ENCODE results near the gene ARHGEF7. TPM values are rescaled to one million over a fixed set of nuclear protein-coding genes. Genes with fewer than 3 reads are reported as not detected.

ARHGEF7 gene
- polyA plus RNA-seq, 1 donor (not counting 4 experiments of a cell fraction or from before 2014, with no cell fraction given): 25.2 TPM

GRCh38 chr13:111346101-111346680 is 231.1 kb downstream of the ARHGEF7 start:
- Histone ChIP-seq H3K27ac (ENCODE audit: control insufficient read depth, insufficient read depth, low read length) (no peak overlapping the region), H3K9ac (ENCODE audit: control insufficient read depth, extremely low read depth, insufficient read depth, low read length) (no peak overlapping the region), H3K9me1 (ENCODE audit: control insufficient read depth, extremely low read depth, insufficient read depth, low read length) (no peaks in the 10 kb centered on the region), H4K20me1 (ENCODE audit: control insufficient read depth, extremely low read depth, insufficient read depth, low read length) (no peaks in the 10 kb centered on the region), H2AFZ (ENCODE audit: control insufficient read depth, low read length) (no peak overlapping the region), H3K4me1 (ENCODE audit: control insufficient read depth, extremely low read depth, insufficient read depth, low read length) (no peaks in the 10 kb centered on the region), H3K79me2 (ENCODE audit: control insufficient read depth, insufficient read depth, low read length) (no peaks in the 10 kb centered on the region), H3K4me3 (ENCODE audit: control insufficient read depth in 2 of 3, extremely low read depth in 1 of 3, insufficient read depth in 2 of 3, low read depth in 1 of 3, low read length in 3 of 3) (no peak overlapping the region), H3K36me3 (ENCODE audit: control insufficient read depth in 2 of 2, extremely low read depth in 1 of 2, insufficient read depth in 2 of 2, low read length in 2 of 2) (no peaks in the 10 kb centered on the region), H3K4me2 (ENCODE audit: control insufficient read depth, extremely low read depth, insufficient read depth, low read depth, low read length) (no peak overlapping the region), H3K9me3 (ENCODE audit: control insufficient read depth, low read depth, low read length) (no peaks in the 10 kb centered on the region), H3K27me3 (ENCODE audit: control insufficient read depth, extremely low read depth, insufficient read depth, low read length) (no peaks in the 10 kb centered on the region)
- DNase-seq (ENCODE audit: low read depth, low spot score) (no peak), FAIRE-seq (no peak)
- dilution Hi-C loops (cut with MboI; ENCODE audit: extremely low pct_ligation_motif_present, low sequenced_read_pairs): no loop called here
- no peak for TF ChIP-seq CTCF (optimal IDR thresholded peaks at IDR 0.05 in 1 of 3, IDR thresholded peaks at IDR 0.05 in 1 of 3, conservative IDR thresholded peaks at IDR 0.05 in 1 of 3; ENCODE audit: extremely low read depth in 1 of 3, insufficient read depth in 2 of 3, low read length in 3 of 3)
- TF ChIP-seq EZH2 (IDR thresholded peaks at IDR 0.05; ENCODE audit: low read length): no peak

- TF ChIP-seq EZH2 (IDR thresholded peaks at IDR 0.05; ENCODE audit: low read length): no peak
- TF ChIP-seq CTCF (optimal IDR thresholded peaks at IDR 0.05 in 1 of 3, IDR thresholded peaks at IDR 0.05 in 1 of 3, conservative IDR thresholded peaks at IDR 0.05 in 1 of 3; ENCODE audit: extremely low read depth in 1 of 3, insufficient read depth in 2 of 3, low read length in 3 of 3): no peak
- dilution Hi-C loops (cut with MboI; ENCODE audit: extremely low pct_ligation_motif_present, low sequenced_read_pairs): no loop called here
- DNase-seq (ENCODE audit: low read depth, low spot score) (no peak), FAIRE-seq (no peak)
- Histone ChIP-seq H4K20me1 (ENCODE audit: control insufficient read depth, extremely low read depth, insufficient read depth, low read length) (no peaks in the 10 kb centered on the region), H3K9ac (ENCODE audit: control insufficient read depth, extremely low read depth, insufficient read depth, low read length) (no peak overlapping the region), H3K4me3 (ENCODE audit: control insufficient read depth in 2 of 3, extremely low read depth in 1 of 3, insufficient read depth in 2 of 3, low read depth in 1 of 3, low read length in 3 of 3) (no peak overlapping the region), H3K9me1 (ENCODE audit: control insufficient read depth, extremely low read depth, insufficient read depth, low read length) (no peaks in the 10 kb centered on the region), H2AFZ (ENCODE audit: control insufficient read depth, low read length) (no peak overlapping the region), H3K27ac (ENCODE audit: control insufficient read depth, insufficient read depth, low read length) (no peak overlapping the region), H3K4me2 (ENCODE audit: control insufficient read depth, extremely low read depth, insufficient read depth, low read depth, low read length) (no peak overlapping the region), H3K4me1 (ENCODE audit: control insufficient read depth, extremely low read depth, insufficient read depth, low read length) (no peaks in the 10 kb centered on the region), H3K9me3 (ENCODE audit: control insufficient read depth, low read depth, low read length) (no peaks in the 10 kb centered on the region), H3K27me3 (ENCODE audit: control insufficient read depth, extremely low read depth, insufficient read depth, low read length) (no peaks in the 10 kb centered on the region), H3K79me2 (ENCODE audit: control insufficient read depth, insufficient read depth, low read length) (no peaks in the 10 kb centered on the region), H3K36me3 (ENCODE audit: control insufficient read depth in 2 of 2, extremely low read depth in 1 of 2, insufficient read depth in 2 of 2, low read length in 2 of 2) (no peaks in the 10 kb centered on the region)
Observed at GRCh38 chr13:111347438-111347837, 232.3 kb downstream of the ARHGEF7 start.
